Calu3 (cell line): ENCODE data around the gene MCTP1. TPM values are rescaled to one million over a fixed set of nuclear protein-coding genes. Genes with fewer than 3 reads are reported as not detected.

Experiments used
- BruUV-seq: library from RNA; stranded (reverse); fragments of 400-500 nt; replicated peaks from 2 replicates; lab custom pipeline; 2021; lab: Mats Ljungman, UMichigan
- CTCF ChIA-PET: fragments of 300-600 bp; sonication (Branson Sonifier 250); formaldehyde crosslinking; loops from one replicate; lab custom pipeline; 2022; ENCODE audit warnings: antibody characterized with exemption; lab: Charles Lee
- DNase-seq: peaks from one replicate; pipeline ENCODE4 v3.0.0; 2022
- H3K27ac Mint-ChIP-seq: one replicate; pipeline ENCODE4 v1.8.0; 2022; ENCODE audit warnings: mixed read lengths; ENCODE audit not compliant: unreplicated experiment
- H3K27me3 Mint-ChIP-seq: one replicate; pipeline ENCODE4 v1.8.0; 2022; ENCODE audit warnings: mixed read lengths; ENCODE audit not compliant: unreplicated experiment
- H3K36me3 Mint-ChIP-seq: one replicate; pipeline ENCODE4 v1.8.0; 2022; ENCODE audit warnings: mild to moderate bottlenecking, moderate library complexity, mixed read lengths; ENCODE audit not compliant: insufficient read depth, unreplicated experiment
- H3K4me1 Mint-ChIP-seq: one replicate; pipeline ENCODE4 v1.8.0; 2022; ENCODE audit warnings: mild to moderate bottlenecking, low read depth, mixed read lengths; ENCODE audit not compliant: unreplicated experiment
- H3K4me3 Mint-ChIP-seq: one replicate; pipeline ENCODE4 v1.8.0; 2022; ENCODE audit warnings: mild to moderate bottlenecking, low read depth, moderate library complexity, mixed read lengths; ENCODE audit not compliant: unreplicated experiment
- H3K9me3 Mint-ChIP-seq: one replicate; pipeline ENCODE4 v1.8.0; 2022; ENCODE audit warnings: low read depth, mixed read lengths; ENCODE audit not compliant: unreplicated experiment
- intact Hi-C: fragments of 100-400 bp; cut with micrococcal nuclease; formaldehyde crosslinking; loops from one replicate; pipeline ENCODE4 v1.10.0; 2022; ENCODE audit not compliant: unreplicated experiment
- total RNA-seq: library from RNA; stranded (reverse); gene quantifications from 2 replicates; pipeline ENCODE4 v1.2.3, GENCODE V29; 2022
- TF ChIP-seq, protein P1 (sequence below): fragments of 200-600 bp; IDR thresholded peaks from one replicate; pipeline ENCODE4 v1.8.0; 2022; ENCODE audit warnings: antibody characterized with exemption; ENCODE audit not compliant: unreplicated experiment

The MCTP1 gene
- total RNA-seq, 1 experiment from 2014 or later, result 28.4 TPM

- BruUV-seq, result no TSS peak
- CTCF ChIA-PET, result no interaction called here
- DNase-seq, result no peak
- H3K36me3 Mint-ChIP-seq, result no peaks in the 10 kb centered on the region
- H3K27ac Mint-ChIP-seq, result no peak overlapping the region
- intact Hi-C loops, result no loop called here
- no peak overlapping the region for H3K4me3 Mint-ChIP-seq
- TF ChIP-seq, protein P1, sequence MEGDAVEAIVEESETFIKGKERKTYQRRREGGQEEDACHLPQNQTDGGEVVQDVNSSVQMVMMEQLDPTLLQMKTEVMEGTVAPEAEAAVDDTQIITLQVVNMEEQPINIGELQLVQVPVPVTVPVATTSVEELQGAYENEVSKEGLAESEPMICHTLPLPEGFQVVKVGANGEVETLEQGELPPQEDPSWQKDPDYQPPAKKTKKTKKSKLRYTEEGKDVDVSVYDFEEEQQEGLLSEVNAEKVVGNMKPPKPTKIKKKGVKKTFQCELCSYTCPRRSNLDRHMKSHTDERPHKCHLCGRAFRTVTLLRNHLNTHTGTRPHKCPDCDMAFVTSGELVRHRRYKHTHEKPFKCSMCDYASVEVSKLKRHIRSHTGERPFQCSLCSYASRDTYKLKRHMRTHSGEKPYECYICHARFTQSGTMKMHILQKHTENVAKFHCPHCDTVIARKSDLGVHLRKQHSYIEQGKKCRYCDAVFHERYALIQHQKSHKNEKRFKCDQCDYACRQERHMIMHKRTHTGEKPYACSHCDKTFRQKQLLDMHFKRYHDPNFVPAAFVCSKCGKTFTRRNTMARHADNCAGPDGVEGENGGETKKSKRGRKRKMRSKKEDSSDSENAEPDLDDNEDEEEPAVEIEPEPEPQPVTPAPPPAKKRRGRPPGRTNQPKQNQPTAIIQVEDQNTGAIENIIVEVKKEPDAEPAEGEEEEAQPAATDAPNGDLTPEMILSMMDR, result no peak
- peaks cover 34% of the 10 kb centered on the region for H3K27me3 Mint-ChIP-seq
- no peaks in the 10 kb centered on the region for H3K4me1 Mint-ChIP-seq
- H3K9me3 Mint-ChIP-seq, result peaks cover 8% of the 10 kb centered on the region
Observed at GRCh38 chr5:95130941-95131340, 154.0 kb downstream of the MCTP1 start.

DNA sequence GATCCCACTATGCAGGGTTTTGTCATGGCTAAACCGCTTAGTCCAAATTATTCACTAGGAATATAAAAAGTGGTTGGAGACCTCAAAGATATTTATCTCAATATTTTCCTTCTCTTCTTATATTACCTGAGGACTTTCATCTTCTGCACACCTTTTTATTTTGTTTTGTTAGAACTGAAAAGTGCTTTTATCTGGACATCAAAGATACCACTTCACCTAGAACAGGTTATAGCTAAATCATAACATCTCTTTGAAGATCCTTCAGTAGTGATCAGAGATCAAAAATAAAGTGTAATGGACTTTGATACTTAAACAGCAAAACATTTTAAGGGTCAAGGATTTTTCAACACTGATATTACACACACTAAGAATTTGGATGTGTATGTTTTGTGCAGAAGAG lies 160.2 kb downstream of the MCTP1 start:
- no TSS peak for BruUV-seq
- Mint-ChIP-seq H3K27me3 (peaks cover 28% of the 10 kb centered on the region), H3K36me3 (no peaks in the 10 kb centered on the region), H3K27ac (no peak overlapping the region), H3K9me3 (peaks cover 8% of the 10 kb centered on the region), H3K4me1 (no peaks in the 10 kb centered on the region), H3K4me3 (no peak overlapping the region)
- TF ChIP-seq, protein P1, result no peak
- intact Hi-C loops, result no loop called here
- no peak for DNase-seq
- CTCF ChIA-PET, result interaction anchor here (0.6 kb wide), 1 partner anchor 49 kb away, joined by 5 read pairs; no protein-coding TSS in a partner anchor

GRCh38 chr5:95124101-95124500 lies 160.8 kb downstream of the MCTP1 start:
- intact Hi-C loops, result no loop called here
- TF ChIP-seq, protein P1, result no peak
- Mint-ChIP-seq H3K9me3 (peaks cover 8% of the 10 kb centered on the region), H3K4me3 (no peak overlapping the region), H3K27me3 (peaks cover 24% of the 10 kb centered on the region), H3K36me3 (no peaks in the 10 kb centered on the region), H3K4me1 (no peaks in the 10 kb centered on the region), H3K27ac (no peak overlapping the region)
- no TSS peak for BruUV-seq
- CTCF ChIA-PET, result no interaction called here
- no peak for DNase-seq

GRCh38 chr5:95114902-95115301 lies 170.0 kb downstream of the MCTP1 start:
- no peak overlapping the region for H3K4me3 Mint-ChIP-seq
- H3K4me1 Mint-ChIP-seq, result no peaks in the 10 kb centered on the region
- TF ChIP-seq, protein P1, result no peak
- H3K27me3 Mint-ChIP-seq, result no peaks in the 10 kb centered on the region
- no peaks in the 10 kb centered on the region for H3K36me3 Mint-ChIP-seq
- H3K27ac Mint-ChIP-seq, result no peak overlapping the region
- DNase-seq, result no peak
- CTCF ChIA-PET, result no interaction called here
- no TSS peak for BruUV-seq
- H3K9me3 Mint-ChIP-seq, result no peaks in the 10 kb centered on the region
- intact Hi-C loops, result no loop called here
